ENCODE data around the gene CDC42EP4. TPM values are rescaled to one million over a fixed set of nuclear protein-coding genes. Genes with fewer than 3 reads are reported as not detected.

CDC42EP4 gene
- total and polyA plus RNA-seq, 9 of the 15 experiments (the other 6 are each of a cell fraction or from before 2014, with no cell fraction given): 0.65 to 20.8 (median 12.3) TPM

GRCh38 chr17:73302189-73302588, 9.6 kb downstream of the CDC42EP4 start:
- peaks cover 24 to 43% of the 10 kb centered on the region in 2 experiments for H3K4me1 ChIP-seq (replicated peaks in 1 of 2; ENCODE audit: control insufficient read depth in 2 of 2, insufficient read depth in 2 of 2, low read length in 2 of 2)
- ATAC-seq (no peak), DNase-seq (ENCODE audit: extremely low read depth in 1 of 4, low spot score in 3 of 4) (no peak), FAIRE-seq (no peak)
- TF ChIP-seq ZNF699 (CRISPR knock-in tag; IDR thresholded peaks at IDR 0.05; ENCODE audit: insufficient replicate concordance) (no peak), SOX6 (IDR thresholded peaks at IDR 0.05) (no peak), MIER1 (IDR thresholded peaks at IDR 0.05; ENCODE audit: low read depth) (no peak), NCOR1 (IDR thresholded peaks at IDR 0.05) (no peak), HDAC2 (IDR thresholded peaks at IDR 0.05) (no peak), HDAC6 (IDR thresholded peaks at IDR 0.05; ENCODE audit: low read depth, low read length) (no peak), SLC30A9 (CRISPR knock-in tag; IDR thresholded peaks at IDR 0.05) (no peak), COPS2 (conservative IDR thresholded peaks at IDR 0.05) (no peak), ZBTB12 (CRISPR knock-in tag; IDR thresholded peaks at IDR 0.05) (no peak), RUNX1 (IDR thresholded peaks at IDR 0.05; ENCODE audit: low read depth) (no peak), FUS (optimal IDR thresholded peaks at IDR 0.05; ENCODE audit: low read depth, low read length) (no peak), ZNF384 (IDR thresholded peaks at IDR 0.05; ENCODE audit: low read depth, low read length) (no peak), ZNF592 (IDR thresholded peaks at IDR 0.05) (no peak), E2F6 (IDR thresholded peaks at IDR 0.05; ENCODE audit: borderline replicate concordance in 1 of 2, extremely low read depth in 1 of 2, insufficient read depth in 1 of 2, insufficient read length in 1 of 2, low read depth in 1 of 2, low read length in 1 of 2, poor library complexity in 1 of 2, severe bottlenecking in 1 of 2) (no peak)
- ChIA-PET CTCF (ENCODE audit: low intra/inter-chr PET ratio) (no interaction called here), POLR2A (interaction anchor here (1.2 kb wide), 1 partner anchor 9 kb away, joined by 5 read pairs; no protein-coding TSS in a partner anchor)
- H3K79me2 ChIP-seq (ENCODE audit: control insufficient read depth, insufficient read depth, low read length): peaks cover 78% of the 10 kb centered on the region
- no peaks in the 10 kb centered on the region for H3K27me3 ChIP-seq (ENCODE audit: control insufficient read depth in 2 of 2, insufficient read depth in 2 of 2, low read length in 2 of 2)
- H3K4me2 ChIP-seq (ENCODE audit: insufficient read depth, low read length): no peak overlapping the region
- no peak overlapping the region for H3K4me3 ChIP-seq
- 80% methylated on average over 3 of the region's 3 CpGs for WGBS (ENCODE audit: insufficient coverage, low coverage, missing lambda C conversion rate)
- in situ Hi-C loops (cut with MboI) (no loop called here), intact Hi-C loops (cut with micrococcal nuclease) (no loop called here)
- H4K20me1 ChIP-seq (replicated peaks; ENCODE audit: control insufficient read depth, insufficient read depth, low read length): no peaks in the 10 kb centered on the region; the same call in 1 of the 2 replicates
- no TSS peak for BruUV-seq (replicated peaks)
- no peaks in the 10 kb centered on the region for H3K9me3 ChIP-seq (replicated peaks; ENCODE audit: control insufficient read depth, insufficient read depth, low read depth, low read length)
- no peak overlapping the region for H2AFZ ChIP-seq (ENCODE audit: low read depth, low read length)
- no peak overlapping the region for H3K27ac ChIP-seq (ENCODE audit: extremely low read depth, low read depth, low read length)
- peaks cover 14% of the 10 kb centered on the region; the same call in 2 of the 3 replicates for H3K36me3 ChIP-seq (ENCODE audit: control insufficient read depth, insufficient read depth, low read length)
- H3K9me1 ChIP-seq (ENCODE audit: control insufficient read depth, insufficient read depth, low read length): peaks cover 3% of the 10 kb centered on the region
- H3K9ac ChIP-seq (ENCODE audit: insufficient read depth in 1 of 2, low read depth in 2 of 2, low read length in 2 of 2): no peak overlapping the region
